IMR-90 (cell line): Measurements from ENCODE around the gene CELSR1. TPM values are rescaled to one million over a fixed set of nuclear protein-coding genes. Genes with fewer than 3 reads are reported as not detected.

Source experiments
- ATAC-seq: fragments of 200-7000 bp; cut with Tn5 transposase; 2 replicates; pipeline ENCODE4 v1.9.1; 2020; ENCODE audit warnings: low read depth, mild to moderate bottlenecking, moderate library complexity
- BruUV-seq: library from RNA; stranded (reverse); fragments of 400-500 nt; replicated peaks from 2 replicates; lab custom pipeline; 2021; lab: Mats Ljungman, UMichigan
- CTCF ChIA-PET: fragments of 300-600 bp; formaldehyde crosslinking; extraction: SDS; loops from one replicate; lab custom pipeline; 2021; ENCODE audit warnings: antibody characterized with exemption; lab: Yijun Ruan, JAX
- POLR2A ChIA-PET: fragments of 300-600 bp; sonication (Branson Sonifier 250); formaldehyde crosslinking; loops from one replicate; lab custom pipeline; 2022; ENCODE audit warnings: antibody characterized with exemption; ENCODE audit not compliant: unreplicated experiment; lab: Charles Lee
- DNase-seq: peaks from one replicate; pipeline ENCODE4 v3.0.0; 2013
- H2AFZ ChIP-seq: replicated peaks from 2 replicates; pipeline ENCODE3; 2013; ENCODE audit warnings: low read length, mild to moderate bottlenecking; ENCODE audit not compliant: poor library complexity
- H2AK5ac ChIP-seq: 2 replicates; pipeline ENCODE4 v1.6.1; 2013; ENCODE audit warnings: low read depth, low read length, inconsistent platforms
- H2AK9ac ChIP-seq: replicated peaks from 2 replicates; pipeline ENCODE3; 2013; ENCODE audit warnings: mild to moderate bottlenecking, low read depth, low read length, moderate library complexity; ENCODE audit not compliant: poor library complexity
- H2BK120ac ChIP-seq: 2 replicates; pipeline ENCODE4 v1.6.1; 2013; ENCODE audit warnings: low read depth, low read length, inconsistent platforms
- H2BK15ac ChIP-seq: 3 replicates; pipeline ENCODE4 v1.6.1; 2013; ENCODE audit warnings: low read depth, low read length, inconsistent platforms
- H2BK20ac ChIP-seq: 2 replicates; pipeline ENCODE4 v1.6.1; 2013; ENCODE audit warnings: low read depth, mild to moderate bottlenecking, inconsistent platforms, low read length, moderate library complexity
- H2BK5ac ChIP-seq: 2 replicates; pipeline ENCODE4 v1.6.1; 2013; ENCODE audit warnings: mild to moderate bottlenecking, low read depth, low read length, inconsistent platforms; ENCODE audit not compliant: poor library complexity, severe bottlenecking
- H3K14ac ChIP-seq: replicated peaks from 2 replicates; pipeline ENCODE4 v1.6.1; 2013; ENCODE audit warnings: low read depth, low read length, inconsistent platforms
- H3K18ac ChIP-seq: 2 replicates; pipeline ENCODE4 v1.6.1; 2013; ENCODE audit warnings: low read depth, low read length, control low read depth
- H3K23ac ChIP-seq: 2 replicates; pipeline ENCODE4 v1.6.1; 2013; ENCODE audit warnings: low read depth, low read length, inconsistent platforms
- H3K27ac ChIP-seq: 2 replicates; pipeline ENCODE4 v1.5.1; 2013; ENCODE audit warnings: mild to moderate bottlenecking, control low read depth, low read length; ENCODE audit not compliant: insufficient read depth
- H3K27me3 ChIP-seq: 2 replicates; pipeline ENCODE4 v1.6.1; 2013; ENCODE audit warnings: low read length; ENCODE audit not compliant: control insufficient read depth, insufficient read depth
- H3K36me3 ChIP-seq: 2 replicates; pipeline ENCODE4 v1.6.1; 2013; ENCODE audit warnings: low read length, mixed read lengths; ENCODE audit not compliant: control insufficient read depth, insufficient read depth
- H3K4ac ChIP-seq: 2 replicates; pipeline ENCODE4 v1.6.1; 2013; ENCODE audit warnings: low read depth, low read length, inconsistent platforms
- H3K4me1 ChIP-seq: 2 replicates; pipeline ENCODE4 v1.6.1; 2013; ENCODE audit warnings: low read length, mixed read lengths; ENCODE audit not compliant: control insufficient read depth, insufficient read depth
- H3K4me2 ChIP-seq: 2 replicates; pipeline ENCODE4 v1.6.1; 2013; ENCODE audit warnings: low read depth, mild to moderate bottlenecking, control low read depth, low read length, moderate library complexity
- H3K4me3 ChIP-seq: 2 replicates; pipeline ENCODE4 v1.5.1; 2013; ENCODE audit warnings: low read depth, mild to moderate bottlenecking, control low read depth, low read length, moderate library complexity; ENCODE audit not compliant: insufficient read depth
- H3K56ac ChIP-seq: 2 replicates; pipeline ENCODE4 v1.6.1; 2013; ENCODE audit warnings: low read length, inconsistent platforms; ENCODE audit not compliant: insufficient read depth; ENCODE audit errors: extremely low read depth
- H3K79me1 ChIP-seq, 2 experiments: 2 replicates each; pipeline ENCODE4 v1.6.1; 2013; ENCODE audit warnings: low read length in 2 of 2, inconsistent platforms in 1 of 2, low read depth in 1 of 2
- H3K9ac ChIP-seq: 2 replicates; pipeline ENCODE4 v1.6.1; 2013; ENCODE audit warnings: low read depth, low read length, control low read depth
- H3K9me1 ChIP-seq: 2 replicates; pipeline ENCODE4 v1.6.1; 2013; ENCODE audit warnings: low read length, inconsistent platforms; ENCODE audit not compliant: insufficient read depth
- H3K9me3 ChIP-seq: 2 replicates; pipeline ENCODE4 v1.6.1; 2013; ENCODE audit warnings: low read length; ENCODE audit not compliant: control insufficient read depth, insufficient read depth
- H4K20me1 ChIP-seq: 2 replicates; pipeline ENCODE4 v1.6.1; 2013; ENCODE audit warnings: low read length, inconsistent platforms; ENCODE audit not compliant: insufficient read depth
- H4K5ac ChIP-seq: 2 replicates; pipeline ENCODE4 v1.6.1; 2013; ENCODE audit warnings: mild to moderate bottlenecking, low read depth, low read length, control low read depth
- H4K8ac ChIP-seq, 2 experiments: 2 replicates each; pipeline ENCODE4 v1.6.1; 2013; ENCODE audit warnings: low read depth in 2 of 2, low read length in 2 of 2, control low read depth in 1 of 2, inconsistent platforms in 1 of 2
- H4K91ac ChIP-seq: 2 replicates; pipeline ENCODE4 v1.6.1; 2013; ENCODE audit warnings: low read depth, low read length, inconsistent platforms; ENCODE audit not compliant: insufficient read depth
- MAFK ChIP-seq: IDR thresholded peaks from 2 replicates; pipeline ENCODE4 v1.6.1; 2012; ENCODE audit warnings: low read depth, low read length, improper control_type of control experiment
- MAZ ChIP-seq: IDR thresholded peaks from 2 replicates; pipeline ENCODE4 v1.6.1; 2012; ENCODE audit warnings: low read depth, mild to moderate bottlenecking, low read length, improper control_type of control experiment, moderate library complexity, borderline replicate concordance
- RCOR1 ChIP-seq: IDR thresholded peaks from 2 replicates; pipeline ENCODE4 v1.6.1; 2012; ENCODE audit warnings: mild to moderate bottlenecking, low read length, improper control_type of control experiment; ENCODE audit not compliant: insufficient replicate concordance
- WGBS, 2 experiments: methylation state at CpG; one replicate each; pipeline versions ENCODE4 v1.1.5 to v1.1.7; 2013; ENCODE audit warnings: missing lambda C conversion rate in 2 of 2; ENCODE audit not compliant: insufficient read length in 1 of 2; ENCODE audit errors: extremely low coverage in 2 of 2; 5-methylcytosine and 5-hydroxymethylcytosine counted together
- dilution Hi-C: fragments of 300-500 bp; cut with HindIII; formaldehyde crosslinking; loops from one replicate; pipeline ENCODE4 v1.14.3; 2018; ENCODE audit warnings: low sequenced_read_pairs; ENCODE audit not compliant: unreplicated experiment
- in situ Hi-C: fragments of 300-500 bp; cut with MboI; formaldehyde crosslinking; loops from 3 replicates; pipeline ENCODE4 v1.14.3; 2019; ENCODE audit warnings: low sequenced_read_pairs, inconsistent platforms, mixed read lengths
- intact Hi-C: fragments of 100-400 bp; cut with micrococcal nuclease; formaldehyde crosslinking; loops from 2 replicates; pipeline ENCODE4 v1.10.0; 2022
- polyA plus RNA-seq, 3 experiments: library from polyadenylated mRNA; depleted of rRNA; stranded (reverse); fragments of >200 nt; gene quantifications; 2 replicates each; pipeline ENCODE4 v1.2.3, GENCODE V29; 2012; ENCODE audit warnings: low replicate concordance in 1 of 3
- total RNA-seq: library from RNA; depleted of rRNA; stranded (reverse); fragments of >200 nt; gene quantifications from 2 replicates; pipeline ENCODE4 v1.2.3, GENCODE V29; 2012
- TF ChIP-seq, protein P1 (sequence below): conservative IDR thresholded peaks from 2 replicates; pipeline ENCODE4 v1.5.1; 2012; ENCODE audit warnings: mild to moderate bottlenecking, low read depth, low read length, improper control_type of control experiment

CELSR1 gene
- total and polyA plus RNA-seq, 2 of the 4 experiments (the other 2 are of a cell fraction): 0.36 to 0.82 TPM

DNA sequence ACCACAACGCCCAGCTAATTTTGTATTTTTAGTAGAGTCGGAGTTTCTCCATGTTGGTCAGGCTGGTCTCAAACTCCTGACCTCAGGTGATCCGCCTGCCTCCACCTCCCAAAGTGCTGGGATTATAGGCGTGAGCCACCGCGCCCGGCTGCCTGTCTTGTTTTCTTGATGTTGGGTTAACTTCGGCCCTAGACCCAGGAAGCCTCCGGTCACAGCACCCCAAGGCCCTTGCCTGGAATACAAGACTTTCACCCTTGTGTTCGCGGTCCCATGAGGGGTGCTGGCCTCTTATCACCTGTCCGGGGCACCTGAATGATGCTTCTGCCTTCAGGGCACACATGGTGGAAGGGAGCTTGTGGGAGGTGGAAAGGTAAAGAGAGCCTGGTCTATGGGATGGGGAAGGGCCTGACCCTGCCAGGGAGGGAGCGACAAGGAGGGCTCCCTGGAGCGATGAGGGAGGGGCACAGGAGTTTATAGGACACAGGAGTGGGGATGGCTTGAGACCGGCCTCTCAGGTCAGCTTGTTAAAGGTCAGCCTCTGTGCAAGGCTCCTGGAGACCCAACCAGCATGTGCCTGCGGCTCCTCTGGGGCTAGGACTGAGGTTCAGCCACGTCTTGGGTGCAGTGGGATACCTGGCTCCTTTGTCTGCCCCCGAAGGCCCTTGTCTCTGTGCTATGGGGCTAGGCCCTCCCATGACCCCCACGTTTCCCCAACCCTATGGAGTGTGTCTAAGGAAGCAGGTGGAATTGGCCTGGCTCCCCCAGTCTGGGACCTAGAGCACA lies 48.1 kb upstream of the CELSR1 start:
- Histone ChIP-seq H3K4me1 (peaks cover 5% of the 10 kb centered on the region; the same call in 1 of the 2 replicates), H2BK5ac (no peak overlapping the region), H2BK20ac (no peak overlapping the region), H3K79me1 (peaks cover 3 to 4% of the 10 kb centered on the region in 2 experiments; a peak in 2 of 4 replicates), H4K5ac (no peak overlapping the region), H3K4ac (no peak overlapping the region), H4K20me1 (peaks cover 42% of the 10 kb centered on the region), H3K4me2 (no peak overlapping the region), H2BK120ac (no peak overlapping the region), H4K8ac (no peak overlapping the region), H3K23ac (no peak overlapping the region), H3K9me1 (no peaks in the 10 kb centered on the region), H3K27ac (no peak overlapping the region), H2BK15ac (no peak overlapping the region), H3K18ac (no peak overlapping the region), H3K4me3 (no peak overlapping the region), H2AK9ac (no peak overlapping the region), H3K36me3 (peaks cover 1% of the 10 kb centered on the region; the same call in 1 of the 2 replicates), H4K91ac (no peak overlapping the region), H2AK5ac (no peak overlapping the region), H3K14ac (no peak overlapping the region), H3K9ac (no peak overlapping the region), H3K27me3 (no peaks in the 10 kb centered on the region; the same call in 1 of the 2 replicates), H3K9me3 (no peaks in the 10 kb centered on the region), H3K56ac (no peak overlapping the region), H2AFZ (no peak overlapping the region)
- WGBS, 2 experiments: 84% methylated on average over 5 of the region's 19 CpGs; no CpG with 5 or more reads in 1 of the 2 experiments
- CTCF ChIA-PET: interaction anchor here (0.7 kb wide), 1 partner anchor 1539 kb away, joined by 3 read pairs; no protein-coding TSS in a partner anchor
- intact Hi-C loops (no loop called here), dilution Hi-C loops (no loop called here), in situ Hi-C loops (no loop called here)
- POLR2A ChIA-PET: no interaction called here
- ATAC-seq (no peak), DNase-seq (no peak)
- BruUV-seq: no TSS peak
- TF ChIP-seq, protein P1, sequence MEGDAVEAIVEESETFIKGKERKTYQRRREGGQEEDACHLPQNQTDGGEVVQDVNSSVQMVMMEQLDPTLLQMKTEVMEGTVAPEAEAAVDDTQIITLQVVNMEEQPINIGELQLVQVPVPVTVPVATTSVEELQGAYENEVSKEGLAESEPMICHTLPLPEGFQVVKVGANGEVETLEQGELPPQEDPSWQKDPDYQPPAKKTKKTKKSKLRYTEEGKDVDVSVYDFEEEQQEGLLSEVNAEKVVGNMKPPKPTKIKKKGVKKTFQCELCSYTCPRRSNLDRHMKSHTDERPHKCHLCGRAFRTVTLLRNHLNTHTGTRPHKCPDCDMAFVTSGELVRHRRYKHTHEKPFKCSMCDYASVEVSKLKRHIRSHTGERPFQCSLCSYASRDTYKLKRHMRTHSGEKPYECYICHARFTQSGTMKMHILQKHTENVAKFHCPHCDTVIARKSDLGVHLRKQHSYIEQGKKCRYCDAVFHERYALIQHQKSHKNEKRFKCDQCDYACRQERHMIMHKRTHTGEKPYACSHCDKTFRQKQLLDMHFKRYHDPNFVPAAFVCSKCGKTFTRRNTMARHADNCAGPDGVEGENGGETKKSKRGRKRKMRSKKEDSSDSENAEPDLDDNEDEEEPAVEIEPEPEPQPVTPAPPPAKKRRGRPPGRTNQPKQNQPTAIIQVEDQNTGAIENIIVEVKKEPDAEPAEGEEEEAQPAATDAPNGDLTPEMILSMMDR: no peak
- TF ChIP-seq MAFK: no peak
- TF ChIP-seq MAZ: no peak
- TF ChIP-seq RCOR1: no peak
